ENCODE measurements around the gene BRME1.

DNA sequence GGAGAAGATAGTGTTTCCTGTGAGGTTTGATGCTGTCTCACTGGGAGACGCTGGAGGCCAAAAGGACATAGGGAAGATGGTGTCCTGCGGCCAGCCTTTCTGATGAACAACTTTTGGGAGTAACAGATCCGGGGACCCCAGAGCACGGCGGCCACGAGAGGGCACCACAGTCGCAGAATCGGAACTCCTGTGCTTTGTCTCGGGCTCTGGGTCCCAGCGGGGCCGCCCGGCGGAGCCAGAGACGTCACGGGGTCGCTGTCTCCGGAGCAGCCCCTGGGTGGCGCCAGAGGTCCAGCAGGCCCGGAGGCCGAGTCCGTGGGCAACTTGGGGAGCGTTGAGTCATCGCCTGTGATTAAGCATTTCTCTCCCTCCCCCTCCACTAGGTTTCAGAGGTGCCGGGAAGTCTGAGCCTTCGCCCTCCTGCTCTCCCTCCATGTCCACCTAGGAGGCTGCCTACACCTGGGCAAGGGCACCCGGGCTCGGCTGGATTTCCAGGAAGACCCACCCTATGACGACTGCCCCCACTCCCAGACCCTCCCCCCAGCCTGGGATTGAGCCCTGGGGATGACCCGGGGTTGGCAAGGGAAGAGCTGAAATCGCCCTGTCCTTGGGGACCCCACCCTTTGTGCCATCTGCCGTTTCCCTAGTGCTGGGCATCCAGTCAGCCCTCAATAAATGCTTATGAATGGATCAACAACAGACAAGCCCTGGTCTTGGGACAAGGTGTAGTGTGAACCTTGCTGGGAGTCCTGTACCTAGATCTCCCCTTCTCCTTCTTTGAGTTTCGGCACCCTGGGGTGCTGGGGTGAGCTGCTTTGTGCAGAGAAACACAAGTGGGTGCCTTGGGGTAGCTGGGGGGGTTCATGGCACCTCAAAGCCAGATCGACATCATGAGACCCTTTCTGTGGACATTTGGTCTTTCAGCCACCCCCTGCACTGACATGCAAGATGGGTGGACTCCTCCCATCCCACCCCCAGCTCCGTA lies 25.6 kb downstream of the BRME1 start:
- TF ChIP-seq, protein P1, sequence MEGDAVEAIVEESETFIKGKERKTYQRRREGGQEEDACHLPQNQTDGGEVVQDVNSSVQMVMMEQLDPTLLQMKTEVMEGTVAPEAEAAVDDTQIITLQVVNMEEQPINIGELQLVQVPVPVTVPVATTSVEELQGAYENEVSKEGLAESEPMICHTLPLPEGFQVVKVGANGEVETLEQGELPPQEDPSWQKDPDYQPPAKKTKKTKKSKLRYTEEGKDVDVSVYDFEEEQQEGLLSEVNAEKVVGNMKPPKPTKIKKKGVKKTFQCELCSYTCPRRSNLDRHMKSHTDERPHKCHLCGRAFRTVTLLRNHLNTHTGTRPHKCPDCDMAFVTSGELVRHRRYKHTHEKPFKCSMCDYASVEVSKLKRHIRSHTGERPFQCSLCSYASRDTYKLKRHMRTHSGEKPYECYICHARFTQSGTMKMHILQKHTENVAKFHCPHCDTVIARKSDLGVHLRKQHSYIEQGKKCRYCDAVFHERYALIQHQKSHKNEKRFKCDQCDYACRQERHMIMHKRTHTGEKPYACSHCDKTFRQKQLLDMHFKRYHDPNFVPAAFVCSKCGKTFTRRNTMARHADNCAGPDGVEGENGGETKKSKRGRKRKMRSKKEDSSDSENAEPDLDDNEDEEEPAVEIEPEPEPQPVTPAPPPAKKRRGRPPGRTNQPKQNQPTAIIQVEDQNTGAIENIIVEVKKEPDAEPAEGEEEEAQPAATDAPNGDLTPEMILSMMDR (IDR thresholded peaks at IDR 0.05) = peak; percentile 98 to 100 (median 98)
- no peak for TF ChIP-seq POLR2A (IDR thresholded peaks at IDR 0.05; ENCODE audit: low read depth)
- no peak for TF ChIP-seq EP300 (IDR thresholded peaks at IDR 0.05)
- peak; percentile 76 to 84 for TF ChIP-seq POLR2AphosphoS5 (IDR thresholded peaks at IDR 0.05)

Data from esophagus muscularis mucosa (tissue), 4 donors.